HepG2 (cell line): Measurements from ENCODE around the gene MBD3. TPM values are rescaled to one million over a fixed set of nuclear protein-coding genes. Genes with fewer than 3 reads are reported as not detected.

Experiments used
- ATAC-seq: fragments of 200-7000 bp; cut with Tn5 transposase; 3 replicates; pipeline ENCODE4 v1.9.1; 2020; ENCODE audit warnings: mild to moderate bottlenecking, moderate library complexity
- BruUV-seq: library from RNA; stranded (reverse); fragments of 400-500 nt; replicated peaks from 2 replicates; lab custom pipeline; 2021; lab: Mats Ljungman, UMichigan
- CTCF ChIA-PET: fragments of 300-600 bp; formaldehyde crosslinking; extraction: SDS; loops from one replicate; lab custom pipeline; 2021; ENCODE audit warnings: low total read pairs, inconsistent platforms, low intra/inter-chr PET ratio; lab: Yijun Ruan, JAX
- POLR2A ChIA-PET: fragments of 350-600 bp; sonication (Branson Sonifier 250); formaldehyde crosslinking; loops from one replicate; lab custom pipeline; 2020; ENCODE audit warnings: antibody characterized with exemption, inconsistent platforms; lab: Yijun Ruan, JAX
- DNase-seq: peaks from one replicate; pipeline ENCODE4 v3.0.0-alpha.2; 2015; ENCODE audit warnings: low spot score
- FAIRE-seq: peaks from 3 replicates; lab custom pipeline; 2011; peaks lifted over from hg19 to GRCh38; lab: Jason Lieb, UNC
- H2AFZ ChIP-seq: one replicate; pipeline ENCODE4 v1.6.1; 2011; ENCODE audit warnings: low read length, inconsistent platforms
- H3K27ac ChIP-seq: fragments of 300-600 bp; 3 replicates; pipeline ENCODE4 v1.8.0; 2011; ENCODE audit warnings: mixed run types, mild to moderate bottlenecking, mixed read lengths, low read length, inconsistent platforms; ENCODE audit not compliant: insufficient read depth; ENCODE audit errors: extremely low read length
- H3K27me3 ChIP-seq, 2 experiments: fragments of 200-600 bp in 1 of 2; 2 replicates in 1 of 2; 3 replicates in 1 of 2; pipeline versions ENCODE4 v1.6.0 to v1.8.0; 2011; ENCODE audit warnings: low read length in 2 of 2, mild to moderate bottlenecking in 2 of 2, moderate library complexity in 2 of 2, inconsistent platforms in 1 of 2; ENCODE audit not compliant: insufficient read depth in 2 of 2, control insufficient read depth in 1 of 2
- H3K36me3 ChIP-seq, 2 experiments: fragments of 200-600 bp in 1 of 2; replicated peaks in 1 of 2; 2 replicates in 1 of 2; 3 replicates in 1 of 2; pipeline versions ENCODE4 v1.5.1 to v1.8.0; 2011; ENCODE audit warnings: low read length in 2 of 2, inconsistent platforms in 1 of 2; ENCODE audit not compliant: insufficient read depth in 2 of 2, control insufficient read depth in 1 of 2
- H3K4me1 ChIP-seq: 2 replicates; pipeline ENCODE4 v1.5.1; 2012; ENCODE audit warnings: low read length, inconsistent platforms; ENCODE audit not compliant: insufficient read depth
- H3K4me2 ChIP-seq: 2 replicates; pipeline ENCODE4 v1.6.0; 2011; ENCODE audit warnings: low read depth, low read length, inconsistent platforms
- H3K4me3 ChIP-seq, 3 experiments: fragments of 200-600 bp in 1 of 3; sonication (generic), shearing (Covaris generic) in 1 of 3; replicated peaks in 1 of 3; 2 replicates each; pipeline ENCODE4 v1.5.1; 2011 to 2016; ENCODE audit warnings: low read length in 3 of 3, inconsistent platforms in 2 of 3, low read depth in 2 of 3, mild to moderate bottlenecking in 2 of 3, control low read depth in 1 of 3, mixed read lengths in 1 of 3; ENCODE audit not compliant: insufficient read depth in 1 of 3
- H3K79me2 ChIP-seq: one replicate; pipeline ENCODE4 v1.6.1; 2011; ENCODE audit warnings: low read length, inconsistent platforms; ENCODE audit not compliant: insufficient read depth
- H3K9ac ChIP-seq: 2 replicates; pipeline ENCODE4 v1.6.0; 2011; ENCODE audit warnings: mild to moderate bottlenecking, low read depth, low read length, inconsistent platforms; ENCODE audit not compliant: insufficient read depth
- H3K9me3 ChIP-seq: 2 replicates; pipeline ENCODE4 v1.5.1; 2012; ENCODE audit warnings: mild to moderate bottlenecking, low read length
- H4K20me1 ChIP-seq: 2 replicates; pipeline ENCODE4 v1.6.0; 2011; ENCODE audit warnings: inconsistent platforms, mild to moderate bottlenecking, low read length, moderate library complexity; ENCODE audit not compliant: insufficient read depth
- AHDC1 ChIP-seq: sonication (generic); formaldehyde crosslinking; IDR thresholded peaks from 2 replicates; pipeline ENCODE4 v1.5.1; 2020; ENCODE audit warnings: mild to moderate bottlenecking, missing genetic modification reagents, borderline replicate concordance
- CEBPB ChIP-seq: IDR thresholded peaks from 2 replicates; pipeline ENCODE4 v1.6.1; 2011; ENCODE audit warnings: low read depth, low read length, improper control_type of control experiment, borderline replicate concordance
- KLF16 ChIP-seq, 2 experiments: sonication (generic) in 1 of 2; formaldehyde crosslinking in 1 of 2; IDR thresholded peaks; 2 replicates each; pipeline versions ENCODE4 v1.6.1 to v1.8.0; 2016 to 2023; ENCODE audit warnings: missing genetic modification reagents in 2 of 2, missing compliant biosample characterization in 1 of 2
- MAX ChIP-seq: IDR thresholded peaks from 2 replicates; pipeline ENCODE4 v1.6.1; 2012; ENCODE audit warnings: inconsistent platforms
- NCOA2 ChIP-seq: sonication (generic); formaldehyde crosslinking; IDR thresholded peaks from 2 replicates; pipeline ENCODE4 v1.8.0; 2022; ENCODE audit warnings: inconsistent platforms
- RORA ChIP-seq: sonication (generic); formaldehyde crosslinking; IDR thresholded peaks from 2 replicates; pipeline ENCODE4 v1.5.0; 2020; ENCODE audit warnings: mild to moderate bottlenecking, missing genetic modification reagents, moderate library complexity
- SMYD3 ChIP-seq: sonication (generic); formaldehyde crosslinking; IDR thresholded peaks from 2 replicates; pipeline ENCODE4 v1.8.1; 2023; ENCODE audit warnings: mild to moderate bottlenecking, missing genetic modification reagents
- ZNF362 ChIP-seq: sonication (generic); formaldehyde crosslinking; IDR thresholded peaks from 2 replicates; pipeline ENCODE4 v1.4.0; 2020; ENCODE audit warnings: missing genetic modification reagents, mild to moderate bottlenecking, borderline replicate concordance
- ZNF446 ChIP-seq: sonication (generic); formaldehyde crosslinking; IDR thresholded peaks from 2 replicates; pipeline ENCODE4 v1.5.0; 2020; ENCODE audit warnings: mild to moderate bottlenecking, missing genetic modification reagents
- ZNF513 ChIP-seq: sonication (generic); formaldehyde crosslinking; conservative IDR thresholded peaks from 2 replicates; pipeline ENCODE4 v1.5.0; 2020; ENCODE audit warnings: missing genetic modification reagents
- ZNF800 ChIP-seq: sonication (generic); formaldehyde crosslinking; IDR thresholded peaks from 2 replicates; pipeline ENCODE4 v1.4.0; 2020; ENCODE audit warnings: missing genetic modification reagents
- ZSCAN30 ChIP-seq: sonication (generic); formaldehyde crosslinking; IDR thresholded peaks from 2 replicates; pipeline ENCODE4 v1.5.0; 2020; ENCODE audit warnings: mild to moderate bottlenecking, missing genetic modification reagents
- WGBS: methylation state at CpG from one replicate; pipeline ENCODE4 v1.1.6; 2017; ENCODE audit warnings: low lambda C conversion rate; 5-methylcytosine and 5-hydroxymethylcytosine counted together
- in situ Hi-C: cut with HindIII; loops from 2 replicates; pipeline ENCODE4 v1.10.0; 2017; ENCODE audit warnings: low pct_unique_long_range_greater_than_20kb; ENCODE audit not compliant: extremely low pct_ligation_motif_present
- intact Hi-C: fragments of 100-400 bp; cut with micrococcal nuclease; formaldehyde crosslinking; loops from one replicate; pipeline ENCODE4 v1.10.0; 2022; ENCODE audit not compliant: unreplicated experiment
- polyA plus RNA-seq, 8 experiments: library from polyadenylated mRNA; depleted of rRNA in 3 of 8; stranded (reverse) in 7 of 8; unstranded in 1 of 8; fragments of >200 nt; fragmentation: Illumina TruSeq in 4 of 8; extraction: Trizol in 4 of 8; gene quantifications; 2 replicates each; pipeline versions ENCODE4 v1.2.1 to v1.2.3, GENCODE V29; 2011 to 2016; ENCODE audit warnings: low read depth in 4 of 8, missing spikeins in 1 of 8, mixed read lengths in 1 of 8; ENCODE audit not compliant: insufficient read depth in 1 of 8
- total RNA-seq, 5 experiments: library from RNA; depleted of rRNA; stranded (reverse); fragments of >200 nt; fragmentation: Illumina TruSeq; extraction: Trizol; gene quantifications; 2 replicates each; pipeline ENCODE4 v1.2.3, GENCODE V29; 2016; ENCODE audit warnings: low read depth in 1 of 5

MBD3 gene
- total and polyA plus RNA-seq, 2 of the 13 experiments (the other 11 are each of a cell fraction or from before 2014, with no cell fraction given) = 21.2 to 76.9 TPM

- H3K4me3 ChIP-seq = no peak overlapping the region
- H2AFZ ChIP-seq = no peak overlapping the region
- intact Hi-C loops (no loop called here), in situ Hi-C loops (no loop called here)
- ATAC-seq (no peak), FAIRE-seq (no peak), DNase-seq (no peak)
- no peak for TF ChIP-seq ZSCAN30 (CRISPR knock-in tag)
- no peak for TF ChIP-seq ZNF446
- no peak for TF ChIP-seq ZNF513
- no peak for TF ChIP-seq SMYD3 (CRISPR knock-in tag)
- TF ChIP-seq CEBPB = no peak
- TF ChIP-seq ZNF800 (CRISPR knock-in tag) = no peak
- TF ChIP-seq KLF16 (CRISPR knock-in tag; IDR thresholded peaks at IDR 0.05) = no peak
- TF ChIP-seq MAX = no peak
- no peak for TF ChIP-seq ZNF362
- TF ChIP-seq RORA (CRISPR knock-in tag) = no peak
- no peak for TF ChIP-seq AHDC1 (CRISPR knock-in tag)
- no peak for TF ChIP-seq NCOA2
- H3K36me3 ChIP-seq = peaks cover 36 to 59% of the 10 kb centered on the region in 2 experiments; a peak in 4 of 5 replicates
- no peaks in the 10 kb centered on the region for H3K9me3 ChIP-seq
- 96% methylated on average over 8 of the region's 8 CpGs for WGBS
- no peaks in the 10 kb centered on the region for H4K20me1 ChIP-seq
- H3K4me1 ChIP-seq = no peaks in the 10 kb centered on the region
- H3K9ac ChIP-seq = no peak overlapping the region
- H3K4me2 ChIP-seq = no peak overlapping the region
- no TSS peak for BruUV-seq
- H3K27ac ChIP-seq = no peak overlapping the region
- ChIA-PET POLR2A (interaction anchor here (0.9 kb wide), 1 partner anchor 11 kb away, joined by 3 read pairs; no protein-coding TSS in a partner anchor), CTCF (no interaction called here)
- no peaks in the 10 kb centered on the region for H3K27me3 ChIP-seq
- no peaks in the 10 kb centered on the region for H3K79me2 ChIP-seq
Observed at GRCh38 chr19:1616396-1616795, 23.7 kb upstream of the MBD3 start.
